DND-41 (cell line): ENCODE data around the gene BLMH.
"Not testable (repeated sequence)": the region's sequence is repeated elsewhere in the genome, so short reads cannot be mapped to it uniquely, and the experiment has no call there.

Experiments used
- ATAC-seq: fragments of 200-7000 bp; cut with Tn5 transposase; 3 replicates; pipeline ENCODE4 v1.9.1; 2021; ENCODE audit warnings: low read depth; ENCODE audit not compliant: insufficient read depth
- DNase-seq: peaks from one replicate; pipeline ENCODE4 v3.0.0-alpha.2; 2020
- H2AFZ ChIP-seq: 2 replicates; pipeline ENCODE4 v1.6.0; 2012; ENCODE audit warnings: low read depth, low read length
- H3K27ac ChIP-seq: 2 replicates; pipeline ENCODE4 v1.5.1; 2012; ENCODE audit warnings: low read length, inconsistent platforms
- H3K27me3 ChIP-seq: fragments of 200-600 bp; sonication (generic); 2 replicates; pipeline ENCODE4 v1.6.0; 2012; ENCODE audit warnings: low read length, mild to moderate bottlenecking, inconsistent platforms; ENCODE audit not compliant: insufficient read depth, poor library complexity
- H3K36me3 ChIP-seq: 2 replicates; pipeline ENCODE4 v1.5.1; 2012; ENCODE audit warnings: low read length, inconsistent platforms; ENCODE audit not compliant: insufficient read depth
- H3K4me1 ChIP-seq: 2 replicates; pipeline ENCODE4 v1.5.1; 2012; ENCODE audit warnings: mild to moderate bottlenecking, low read length; ENCODE audit not compliant: insufficient read depth
- H3K4me2 ChIP-seq: 2 replicates; pipeline ENCODE4 v1.6.0; 2012; ENCODE audit warnings: mild to moderate bottlenecking, moderate library complexity, low read length, inconsistent platforms; ENCODE audit not compliant: insufficient read depth
- H3K4me3 ChIP-seq, 2 experiments: fragments of 200-600 bp in 1 of 2; shearing (Covaris generic) in 1 of 2; 2 replicates each; pipeline ENCODE4 v1.5.1; 2012 to 2016; ENCODE audit warnings: inconsistent platforms in 2 of 2, low read length in 2 of 2, mild to moderate bottlenecking in 2 of 2, low read depth in 1 of 2, moderate library complexity in 1 of 2
- H3K79me2 ChIP-seq: 2 replicates; pipeline ENCODE4 v1.6.0; 2012; ENCODE audit warnings: low read length, inconsistent platforms; ENCODE audit not compliant: insufficient read depth
- H3K9ac ChIP-seq: 2 replicates; pipeline ENCODE4 v1.6.0; 2012; ENCODE audit warnings: low read depth, mild to moderate bottlenecking, inconsistent platforms, low read length, moderate library complexity
- H3K9me3 ChIP-seq: 2 replicates; pipeline ENCODE4 v1.5.1; 2012; ENCODE audit warnings: low read length, moderate library complexity, mild to moderate bottlenecking, inconsistent platforms; ENCODE audit not compliant: insufficient read depth, severe bottlenecking
- H4K20me1 ChIP-seq: 2 replicates; pipeline ENCODE4 v1.6.0; 2012; ENCODE audit warnings: low read length; ENCODE audit not compliant: insufficient read depth
- CTCF ChIP-seq: IDR thresholded peaks from 2 replicates; pipeline ENCODE4 v1.5.1; 2012; ENCODE audit warnings: borderline replicate concordance, low read length, moderate library complexity, mild to moderate bottlenecking; ENCODE audit not compliant: poor library complexity, severe bottlenecking; ENCODE audit errors: extremely low read depth
- EZH2 ChIP-seq: IDR thresholded peaks from 3 replicates; pipeline ENCODE4 v1.6.1; 2012; ENCODE audit warnings: borderline replicate concordance, low read depth, mild to moderate bottlenecking, moderate library complexity, low read length, inconsistent platforms; ENCODE audit not compliant: severe bottlenecking

Gene BLMH

DNA sequence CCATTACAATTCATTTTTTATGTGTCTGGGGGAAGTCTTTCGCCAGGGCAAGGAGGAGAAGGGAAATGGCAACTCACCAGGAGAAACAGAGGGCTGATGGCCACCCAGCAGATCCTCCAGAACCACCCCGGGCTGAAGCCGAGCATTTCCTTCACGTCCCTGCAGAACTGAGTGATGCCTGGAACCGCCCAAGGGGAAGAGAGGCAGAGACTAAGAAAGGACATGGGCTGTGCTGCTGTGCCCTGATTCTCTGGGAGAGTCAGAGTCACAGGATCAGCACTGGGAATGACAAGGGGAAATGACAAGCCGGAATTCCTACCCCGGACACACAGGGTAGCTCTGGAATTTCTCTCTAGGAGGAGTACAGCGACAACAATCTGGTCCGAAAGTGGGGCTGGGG, 84.1 kb downstream of the BLMH start:
- no peaks in the 10 kb centered on the region for H3K79me2 ChIP-seq
- peaks cover 3% of the 10 kb centered on the region for H3K27me3 ChIP-seq
- TF ChIP-seq CTCF = no peak
- TF ChIP-seq EZH2 = no peak
- H3K36me3 ChIP-seq = no peaks in the 10 kb centered on the region
- no peak overlapping the region for H3K4me3 ChIP-seq
- no peaks in the 10 kb centered on the region for H3K9me3 ChIP-seq
- H3K27ac ChIP-seq = no peak overlapping the region
- H3K9ac ChIP-seq = no peak overlapping the region
- ATAC-seq (no peak), DNase-seq (no peak)
- H4K20me1 ChIP-seq = no peaks in the 10 kb centered on the region
- H2AFZ ChIP-seq = no peak overlapping the region
- no peaks in the 10 kb centered on the region for H3K4me1 ChIP-seq
- H3K4me2 ChIP-seq = no peak overlapping the region

- no peak overlapping the region for H3K4me2 ChIP-seq
- no peaks in the 10 kb centered on the region for H3K79me2 ChIP-seq
- H2AFZ ChIP-seq = no peak overlapping the region
- no peaks in the 10 kb centered on the region for H3K4me1 ChIP-seq
- H4K20me1 ChIP-seq = no peaks in the 10 kb centered on the region
- no peak for DNase-seq
- H3K36me3 ChIP-seq = no peaks in the 10 kb centered on the region
- H3K27me3 ChIP-seq = peaks cover 3% of the 10 kb centered on the region
- H3K27ac ChIP-seq = no peak overlapping the region
- no peaks in the 10 kb centered on the region for H3K9me3 ChIP-seq
- TF ChIP-seq CTCF (peak; percentile 21), EZH2 (no peak)
- 0 out of 3 replicates have a peak, but pooled peaks have one; percentile 47 for ATAC-seq
- H3K4me3 ChIP-seq = no peak overlapping the region
- no peak overlapping the region for H3K9ac ChIP-seq
Measured at GRCh38 chr17:30203471-30203981, 88.2 kb downstream of the BLMH start.

GRCh38 chr17:30200656-30201055, 91.1 kb downstream of the BLMH start:
- not testable (repeated sequence) for ATAC-seq, H2AFZ ChIP-seq, H4K20me1 ChIP-seq, H3K4me2 ChIP-seq, H3K4me3 ChIP-seq, H3K4me1 ChIP-seq, H3K27me3 ChIP-seq, H3K9me3 ChIP-seq, H3K27ac ChIP-seq, H3K79me2 ChIP-seq, H3K9ac ChIP-seq, H3K36me3 ChIP-seq, DNase-seq

DNA sequence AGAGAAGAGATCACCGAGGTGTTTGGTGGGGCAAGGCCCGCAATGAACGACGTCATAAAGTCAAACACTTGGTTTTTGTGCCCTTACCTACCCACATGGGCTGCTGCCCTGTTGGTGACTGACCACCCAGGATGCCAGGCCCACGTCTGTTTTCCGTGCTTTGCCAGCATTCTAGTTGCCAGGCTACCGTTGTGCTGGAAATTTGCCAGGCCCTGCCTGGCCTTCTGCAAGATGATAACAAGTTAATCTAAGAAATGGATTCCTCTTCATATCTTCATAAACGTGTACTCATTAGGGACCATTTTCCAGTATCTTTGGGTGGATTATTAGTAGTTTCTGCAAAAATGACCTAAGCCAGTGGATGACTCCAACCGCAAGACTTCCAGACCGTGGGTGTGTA, 91.6 kb downstream of the BLMH start:
- no peak overlapping the region for H2AFZ ChIP-seq
- no peak overlapping the region for H3K4me2 ChIP-seq
- H3K27ac ChIP-seq = no peak overlapping the region
- TF ChIP-seq CTCF (no peak), EZH2 (no peak)
- no peak overlapping the region for H3K4me3 ChIP-seq
- ATAC-seq (no peak), DNase-seq (no peak)
- no peaks in the 10 kb centered on the region for H3K79me2 ChIP-seq
- no peaks in the 10 kb centered on the region for H3K4me1 ChIP-seq
- H3K27me3 ChIP-seq = peaks cover 3% of the 10 kb centered on the region
- H3K9ac ChIP-seq = no peak overlapping the region
- H3K9me3 ChIP-seq = no peaks in the 10 kb centered on the region
- H3K36me3 ChIP-seq = no peaks in the 10 kb centered on the region
- H4K20me1 ChIP-seq = no peaks in the 10 kb centered on the region
